Neuronal stem cell (in vitro differentiated cells): ENCODE measurements around the gene CYP46A1.

ENCODE experiments used
- DNase-seq: peaks from one replicate; pipeline ENCODE4 v3.0.0-alpha.2; 2013; ENCODE audit warnings: low spot score
- H2AFZ ChIP-seq: one replicate; pipeline ENCODE4 v1.6.1; 2013; ENCODE audit warnings: mild to moderate bottlenecking, low read length, inconsistent platforms
- H2AK5ac ChIP-seq: 2 replicates; pipeline ENCODE4 v1.6.1; 2013; ENCODE audit warnings: low read depth, mild to moderate bottlenecking, inconsistent platforms, low read length, moderate library complexity, mixed read lengths
- H2BK120ac ChIP-seq: 2 replicates; pipeline ENCODE4 v1.6.1; 2013; ENCODE audit warnings: low read depth, mild to moderate bottlenecking, inconsistent platforms, low read length, moderate library complexity, mixed read lengths
- H2BK12ac ChIP-seq: one replicate; pipeline ENCODE4 v1.6.1; 2013; ENCODE audit warnings: low read length, inconsistent platforms
- H2BK15ac ChIP-seq: 2 replicates; pipeline ENCODE4 v1.6.1; 2013; ENCODE audit warnings: mild to moderate bottlenecking, low read length, inconsistent platforms, mixed read lengths
- H2BK5ac ChIP-seq: one replicate; pipeline ENCODE4 v1.6.1; 2013; ENCODE audit warnings: inconsistent platforms, mild to moderate bottlenecking, low read length, moderate library complexity
- H3K14ac ChIP-seq: one replicate; pipeline ENCODE4 v1.6.1; 2013; ENCODE audit warnings: low read length, inconsistent platforms
- H3K18ac ChIP-seq: 2 replicates; pipeline ENCODE4 v1.6.1; 2013; ENCODE audit warnings: low read length, inconsistent platforms
- H3K23ac ChIP-seq: 2 replicates; pipeline ENCODE4 v1.6.1; 2013; ENCODE audit warnings: low read depth, mild to moderate bottlenecking, mixed read lengths, low read length, inconsistent platforms; ENCODE audit not compliant: poor library complexity
- H3K27ac ChIP-seq: replicated peaks from 3 replicates; pipeline ENCODE4 v1.5.1; 2013; ENCODE audit warnings: low read length, inconsistent platforms
- H3K27me3 ChIP-seq, 3 experiments: 2 replicates each; pipeline ENCODE4 v1.6.1; 2013; ENCODE audit warnings: low read length in 3 of 3, mild to moderate bottlenecking in 2 of 3, inconsistent platforms in 1 of 3, low read depth in 1 of 3, mixed read lengths in 1 of 3, moderate library complexity in 1 of 3; ENCODE audit not compliant: control insufficient read depth in 3 of 3, insufficient read depth in 3 of 3
- H3K36me3 ChIP-seq, 2 donors: replicated peaks in 1 of 2; 2 replicates each; pipeline ENCODE4 v1.6.1; 2013; ENCODE audit warnings: low read length in 2 of 2; ENCODE audit not compliant: control insufficient read depth in 2 of 2, insufficient read depth in 2 of 2
- H3K4ac ChIP-seq: 2 replicates; pipeline ENCODE4 v1.6.1; 2013; ENCODE audit warnings: inconsistent platforms, mild to moderate bottlenecking, low read length, moderate library complexity
- H3K4me1 ChIP-seq, 2 donors: 1 replicate in 1 of 2; 2 replicates in 1 of 2; pipeline ENCODE4 v1.6.1; 2013; ENCODE audit warnings: low read length in 2 of 2, low read depth in 1 of 2; ENCODE audit not compliant: control insufficient read depth in 2 of 2, insufficient read depth in 1 of 2
- H3K4me2 ChIP-seq: one replicate; pipeline ENCODE4 v1.6.1; 2013; ENCODE audit warnings: mild to moderate bottlenecking, low read length, inconsistent platforms; ENCODE audit not compliant: insufficient read depth, poor library complexity, severe bottlenecking
- H3K4me3 ChIP-seq, 2 donors: 2 replicates each; pipeline ENCODE4 v1.5.1; 2013; ENCODE audit warnings: low read length in 2 of 2, mild to moderate bottlenecking in 2 of 2, inconsistent platforms in 1 of 2, moderate library complexity in 1 of 2
- H3K79me1 ChIP-seq: one replicate; pipeline ENCODE4 v1.6.1; 2013; ENCODE audit warnings: low read depth, mild to moderate bottlenecking, inconsistent platforms, low read length, moderate library complexity
- H3K9ac ChIP-seq: one replicate; pipeline ENCODE4 v1.6.1; 2013; ENCODE audit warnings: mild to moderate bottlenecking, low read depth, low read length, inconsistent platforms; ENCODE audit not compliant: poor library complexity
- H3K9me3 ChIP-seq, 2 donors: replicated peaks in 1 of 2; 2 replicates each; pipeline versions ENCODE3 to v1.6.1; 2013; ENCODE audit warnings: low read length in 2 of 2, mild to moderate bottlenecking in 2 of 2, inconsistent platforms in 1 of 2, low read depth in 1 of 2, mixed read lengths in 1 of 2, moderate library complexity in 1 of 2; ENCODE audit not compliant: control insufficient read depth in 2 of 2, insufficient read depth in 1 of 2
- H4K8ac ChIP-seq: one replicate; pipeline ENCODE4 v1.6.1; 2013; ENCODE audit warnings: low read depth, mild to moderate bottlenecking, inconsistent platforms, low read length, moderate library complexity
- H4K91ac ChIP-seq: one replicate; pipeline ENCODE4 v1.6.1; 2013; ENCODE audit warnings: low read length, low read depth, mild to moderate bottlenecking, inconsistent platforms; ENCODE audit not compliant: poor library complexity
- WGBS, 2 donors: extraction: QIAGEN DNeasy Blood & Tissue Kit; methylation state at CpG; one replicate each; pipeline ENCODE4 v1.1.7; 2013; ENCODE audit warnings: missing lambda C conversion rate in 2 of 2, mixed read lengths in 1 of 2; ENCODE audit not compliant: insufficient read length in 2 of 2, insufficient replicate concordance in 1 of 2; ENCODE audit errors: extremely low coverage in 2 of 2; 5-methylcytosine and 5-hydroxymethylcytosine counted together

The CYP46A1 gene

DNA sequence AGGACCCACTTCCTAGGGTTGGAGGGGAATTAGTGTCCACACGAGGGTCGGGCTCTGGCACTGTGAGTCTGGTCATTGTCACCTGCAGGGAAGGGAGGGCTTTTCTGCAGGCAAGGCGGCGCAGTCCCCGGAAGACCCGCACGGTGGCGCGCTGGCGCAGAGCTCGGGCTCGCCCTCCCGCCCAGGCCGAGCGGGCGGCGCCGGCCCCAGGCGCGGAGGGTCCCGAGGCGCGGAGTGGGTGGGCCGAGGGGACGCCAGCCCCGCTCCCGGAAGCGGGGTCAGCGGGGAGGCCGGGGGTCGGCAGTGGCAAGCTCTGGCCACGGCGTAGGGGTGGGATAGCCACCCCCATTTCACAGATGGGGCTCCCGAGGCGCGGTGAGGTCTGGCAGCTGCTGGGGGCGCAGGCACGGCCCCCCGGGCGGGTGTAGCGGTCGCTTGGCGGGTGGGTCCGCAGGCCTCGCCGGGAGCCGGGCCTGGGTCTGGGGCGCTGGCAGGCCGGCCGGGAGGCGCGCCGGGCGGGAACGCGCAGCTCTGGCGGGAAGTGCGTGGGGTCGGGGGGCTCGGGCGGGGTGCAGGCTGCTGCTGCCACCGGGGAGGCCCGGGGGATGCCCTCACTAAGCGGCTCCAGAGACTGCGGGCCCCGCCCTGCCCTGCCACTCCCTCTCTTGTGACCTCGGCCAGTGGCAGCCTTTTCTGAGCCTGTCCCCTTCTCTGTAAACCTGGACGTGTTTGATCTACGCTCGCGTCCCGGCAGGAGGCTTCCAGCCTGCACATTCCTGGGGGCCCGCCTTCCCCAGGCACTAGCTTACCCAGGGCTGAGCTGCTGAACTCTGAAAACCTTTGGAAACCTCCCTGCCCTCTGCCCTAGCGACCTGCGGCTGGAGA lies 46.1 kb downstream of the CYP46A1 start:
- H3K4me2 ChIP-seq: peak overlapping the region; percentile 95
- H3K4me3 ChIP-seq: peak overlapping the region; percentile 63 to 80
- H3K9ac ChIP-seq: peak overlapping the region; percentile 74
- peak overlapping the region; percentile 77 for H2BK120ac ChIP-seq
- WGBS, 2 donors: no CpG with 5 or more reads among the region's 75 CpGs
- H3K4me1 ChIP-seq: peaks cover 5 to 11% of the 10 kb centered on the region in 2 donors
- H3K27me3 ChIP-seq: no peaks in the 10 kb centered on the region
- H3K23ac ChIP-seq: peak overlapping the region; percentile 59
- H2AK5ac ChIP-seq: peak overlapping the region; percentile 60
- no peak overlapping the region for H2BK12ac ChIP-seq
- no peak overlapping the region for H4K91ac ChIP-seq
- H2BK15ac ChIP-seq: peak overlapping the region; percentile 68
- no peaks in the 10 kb centered on the region for H3K36me3 ChIP-seq
- no peak overlapping the region for H4K8ac ChIP-seq
- peak overlapping the region; percentile 71 for H2BK5ac ChIP-seq
- DNase-seq: peak; percentile 83
- no peak overlapping the region for H3K27ac ChIP-seq
- no peaks in the 10 kb centered on the region for H3K9me3 ChIP-seq
- H3K14ac ChIP-seq: peak overlapping the region; percentile 9
- peak overlapping the region; percentile 98 for H2AFZ ChIP-seq
- no peak overlapping the region for H3K4ac ChIP-seq
- H3K18ac ChIP-seq: peak overlapping the region; percentile 99
- peaks cover 3% of the 10 kb centered on the region for H3K79me1 ChIP-seq

DNA sequence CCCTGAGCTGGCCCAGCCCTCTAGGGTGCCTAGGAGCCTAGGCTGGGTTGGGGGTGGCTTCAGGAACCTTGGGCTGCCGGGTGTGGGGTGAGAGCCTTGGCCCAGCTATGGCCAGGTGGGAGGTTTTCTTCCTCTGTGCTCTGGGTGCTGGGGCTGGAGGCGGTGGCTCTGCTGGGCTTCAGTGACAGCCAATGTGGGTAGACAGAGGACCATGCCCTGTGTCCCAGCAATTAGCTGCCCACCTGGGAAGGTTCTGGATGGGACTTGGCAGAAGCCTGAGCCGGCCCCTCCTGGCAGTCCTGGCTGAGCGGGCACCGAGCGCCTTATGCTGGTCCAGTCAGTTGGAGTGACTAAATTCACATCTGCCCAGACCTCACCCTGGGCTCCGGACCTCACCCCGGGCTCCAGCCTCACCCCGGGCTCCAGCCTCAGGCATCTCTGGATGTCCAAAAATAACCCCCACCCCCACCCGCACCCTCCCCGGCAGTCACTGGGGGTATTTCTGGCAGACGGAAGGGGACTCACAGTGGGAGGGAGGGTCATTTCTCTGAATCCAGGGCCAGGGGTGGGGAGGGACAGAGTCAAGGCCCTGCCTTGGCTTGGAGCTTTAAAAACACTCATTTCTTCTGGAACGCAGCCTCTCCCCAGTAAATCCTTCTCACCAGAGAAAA lies 46.9 kb downstream of the CYP46A1 start:
- H3K79me1 ChIP-seq: peaks cover 3% of the 10 kb centered on the region
- H2BK15ac ChIP-seq: peak overlapping the region; percentile 79
- H3K4ac ChIP-seq: no peak overlapping the region
- no peaks in the 10 kb centered on the region for H3K36me3 ChIP-seq
- no peaks in the 10 kb centered on the region for H3K27me3 ChIP-seq
- peaks cover 5 to 11% of the 10 kb centered on the region in 2 donors for H3K4me1 ChIP-seq
- H3K4me3 ChIP-seq: peak overlapping the region; percentile 9 to 63
- peak overlapping the region; percentile 59 for H3K23ac ChIP-seq
- H2AFZ ChIP-seq: peak overlapping the region; percentile 98
- H2BK120ac ChIP-seq: peak overlapping the region; percentile 77
- peak overlapping the region; percentile 95 for H3K4me2 ChIP-seq
- peak overlapping the region; percentile 71 for H2BK5ac ChIP-seq
- WGBS, 2 donors: no CpG with 5 or more reads among the region's 13 CpGs
- DNase-seq: no peak
- peak overlapping the region; percentile 46 for H4K91ac ChIP-seq
- H4K8ac ChIP-seq: no peak overlapping the region
- H3K14ac ChIP-seq: no peak overlapping the region
- peak overlapping the region; percentile 93 for H2BK12ac ChIP-seq
- no peaks in the 10 kb centered on the region for H3K9me3 ChIP-seq
- H3K18ac ChIP-seq: peak overlapping the region; percentile 88
- H2AK5ac ChIP-seq: peak overlapping the region; percentile 97
- peak overlapping the region; percentile 34 for H3K9ac ChIP-seq
- H3K27ac ChIP-seq: peak overlapping the region; percentile 6

DNA sequence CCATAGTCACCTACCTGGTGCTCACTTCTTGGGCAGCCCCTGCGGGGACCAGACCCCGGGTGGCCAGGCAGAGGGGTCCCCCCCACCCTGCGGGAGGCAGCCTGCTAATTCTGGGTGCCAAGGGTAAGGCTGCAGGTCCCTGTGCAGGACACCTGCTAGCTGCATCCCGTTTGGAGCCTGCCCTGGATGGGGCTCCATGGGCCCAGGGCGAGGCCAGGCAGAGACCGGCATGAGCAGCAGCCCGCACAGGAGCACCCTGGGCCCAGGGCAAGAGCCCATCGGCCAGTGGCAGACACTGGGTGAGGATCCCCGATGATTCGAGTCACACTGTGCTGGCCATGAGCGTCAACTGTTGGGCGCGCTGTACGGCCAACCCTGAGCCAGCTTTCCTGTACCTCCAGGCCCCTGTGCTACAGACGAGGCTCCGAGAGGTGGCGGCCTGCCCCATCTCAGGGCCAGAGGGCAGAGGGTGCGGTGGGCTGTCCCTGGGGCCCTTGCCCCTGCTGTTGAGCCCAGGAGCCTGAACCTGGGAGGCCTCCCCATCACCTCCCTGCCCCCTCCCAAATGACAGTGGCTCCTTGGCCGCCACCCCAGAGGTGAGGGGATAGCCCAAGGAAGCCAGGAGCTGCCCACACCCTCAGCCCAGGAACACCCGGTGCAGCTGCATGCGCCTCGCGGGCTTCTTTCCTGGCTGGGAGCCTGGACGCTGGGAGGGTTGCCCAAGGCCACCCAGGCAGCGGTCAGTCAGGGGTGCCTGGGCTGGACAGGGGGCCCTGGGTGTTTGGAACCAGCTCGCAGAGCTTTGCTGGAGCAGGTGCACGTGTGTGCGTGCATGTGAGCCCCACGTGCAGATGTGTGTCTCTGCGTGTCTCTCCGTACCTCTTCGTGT lies 47.7 kb downstream of the CYP46A1 start:
- H4K91ac ChIP-seq: peak overlapping the region; percentile 75
- DNase-seq: no peak
- peak overlapping the region; percentile 14 for H3K14ac ChIP-seq
- peak overlapping the region; percentile 17 for H3K9ac ChIP-seq
- peak overlapping the region; percentile 71 for H2BK5ac ChIP-seq
- H3K9me3 ChIP-seq: no peaks in the 10 kb centered on the region
- WGBS, 2 donors: no CpG with 5 or more reads among the region's 32 CpGs
- no peak overlapping the region for H2AFZ ChIP-seq
- H3K18ac ChIP-seq: peak overlapping the region; percentile 89
- H2BK12ac ChIP-seq: peak overlapping the region; percentile 93
- H3K23ac ChIP-seq: peak overlapping the region; percentile 67
- peak overlapping the region; percentile 64 for H2BK120ac ChIP-seq
- no peaks in the 10 kb centered on the region for H3K27me3 ChIP-seq
- no peak overlapping the region for H3K4me2 ChIP-seq
- H2BK15ac ChIP-seq: peak overlapping the region; percentile 79
- peaks cover 3% of the 10 kb centered on the region for H3K79me1 ChIP-seq
- peak overlapping the region; percentile 68 for H3K4ac ChIP-seq
- H3K27ac ChIP-seq: no peak overlapping the region
- H3K4me1 ChIP-seq: peaks cover 6 to 11% of the 10 kb centered on the region in 2 donors
- no peak overlapping the region for H4K8ac ChIP-seq
- H3K4me3 ChIP-seq: no peak overlapping the region
- peak overlapping the region; percentile 97 for H2AK5ac ChIP-seq
- H3K36me3 ChIP-seq: no peaks in the 10 kb centered on the region
